ENCODE measurements around the gene LY6G6D. TPM values are rescaled to one million over a fixed set of nuclear protein-coding genes. Genes with fewer than 3 reads are reported as not detected.
A peak's percentile ranks its signal among the peaks of the same experiment; 100 is the strongest.

Gene LY6G6D
- total and polyA plus RNA-seq, 2 of the 13 experiments (the other 11 are each of a cell fraction or from before 2014, with no cell fraction given), result not detected

DNA sequence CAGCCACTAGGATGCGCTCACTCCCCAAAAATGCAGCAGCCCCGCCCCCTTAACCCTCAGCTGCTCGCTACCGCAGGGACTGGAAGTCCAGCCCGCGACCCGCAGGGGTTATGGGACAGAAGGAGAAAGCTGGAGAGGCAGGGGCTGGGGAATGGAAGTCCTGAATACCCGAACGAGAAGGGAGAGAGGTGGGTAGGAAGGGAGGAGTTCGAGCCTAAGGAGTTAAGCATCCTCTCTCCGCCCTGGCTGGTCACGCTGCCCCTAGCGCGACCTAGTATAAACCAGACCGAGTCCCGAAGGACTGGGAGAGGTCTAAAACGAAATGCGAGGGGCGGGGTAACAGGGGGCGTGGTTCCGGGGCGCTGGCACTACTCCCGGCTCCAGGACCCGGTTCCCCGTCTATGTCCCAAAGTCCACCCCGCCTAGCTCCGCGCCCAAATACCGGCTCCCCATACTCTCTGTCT, 14.4 kb downstream of the LY6G6D start (continued):
- no peak for TF ChIP-seq SP140L (CRISPR knock-in tag; IDR thresholded peaks at IDR 0.05; ENCODE audit: borderline replicate concordance)
- TF ChIP-seq ZNF264 (CRISPR knock-in tag; IDR thresholded peaks at IDR 0.05), result peak; percentile 63
- no peak for TF ChIP-seq NFE2L1 (CRISPR knock-in tag; IDR thresholded peaks at IDR 0.05; ENCODE audit: borderline replicate concordance)
- TF ChIP-seq HOXA7 (CRISPR knock-in tag; IDR thresholded peaks at IDR 0.05), result no peak
- TF ChIP-seq ATRX (CRISPR knock-in tag; IDR thresholded peaks at IDR 0.05; ENCODE audit: borderline replicate concordance), result no peak
- TF ChIP-seq, protein P1, sequence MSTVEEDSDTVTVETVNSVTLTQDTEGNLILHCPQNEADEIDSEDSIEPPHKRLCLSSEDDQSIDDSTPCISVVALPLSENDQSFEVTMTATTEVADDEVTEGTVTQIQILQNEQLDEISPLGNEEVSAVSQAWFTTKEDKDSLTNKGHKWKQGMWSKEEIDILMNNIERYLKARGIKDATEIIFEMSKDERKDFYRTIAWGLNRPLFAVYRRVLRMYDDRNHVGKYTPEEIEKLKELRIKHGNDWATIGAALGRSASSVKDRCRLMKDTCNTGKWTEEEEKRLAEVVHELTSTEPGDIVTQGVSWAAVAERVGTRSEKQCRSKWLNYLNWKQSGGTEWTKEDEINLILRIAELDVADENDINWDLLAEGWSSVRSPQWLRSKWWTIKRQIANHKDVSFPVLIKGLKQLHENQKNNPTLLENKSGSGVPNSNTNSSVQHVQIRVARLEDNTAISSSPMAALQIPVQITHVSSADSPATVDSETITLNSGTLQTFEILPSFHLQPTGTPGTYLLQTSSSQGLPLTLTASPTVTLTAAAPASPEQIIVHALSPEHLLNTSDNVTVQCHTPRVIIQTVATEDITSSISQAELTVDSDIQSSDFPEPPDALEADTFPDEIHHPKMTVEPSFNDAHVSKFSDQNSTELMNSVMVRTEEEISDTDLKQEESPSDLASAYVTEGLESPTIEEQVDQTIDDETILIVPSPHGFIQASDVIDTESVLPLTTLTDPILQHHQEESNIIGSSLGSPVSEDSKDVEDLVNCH (CRISPR knock-in tag; IDR thresholded peaks at IDR 0.05), result no peak
- 0 out of 2 replicates have a peak, but pooled peaks have one; percentile 78 for TF ChIP-seq MYNN (CRISPR knock-in tag; IDR thresholded peaks at IDR 0.05; ENCODE audit: low read depth)
- TF ChIP-seq NFYB (CRISPR knock-in tag; IDR thresholded peaks at IDR 0.05), result no peak; the same call in 1 of the 2 replicates
- no peak for TF ChIP-seq ATF7 (IDR thresholded peaks at IDR 0.05)
- no peak for TF ChIP-seq ATF7 (CRISPR knock-in tag; IDR thresholded peaks at IDR 0.05)
- TF ChIP-seq ATF7-NPFF (CRISPR knock-in tag; IDR thresholded peaks at IDR 0.05; ENCODE audit: low read depth), result no peak
- no peak for TF ChIP-seq ZNF564 (CRISPR knock-in tag; IDR thresholded peaks at IDR 0.05)
- 0 out of 4 replicates have a peak, but pooled peaks of 1 of the 2 experiments have one; percentile 4 for TF ChIP-seq EP300 (IDR thresholded peaks at IDR 0.05; ENCODE audit: low read depth in 2 of 2, low read length in 2 of 2)
- no peak for TF ChIP-seq EP300 (CRISPR knock-in tag; IDR thresholded peaks at IDR 0.05; ENCODE audit: borderline replicate concordance)
- TF ChIP-seq KLF6 (CRISPR knock-in tag; IDR thresholded peaks at IDR 0.05), result no peak
- TF ChIP-seq ZNF557 (CRISPR knock-in tag; IDR thresholded peaks at IDR 0.05), result no peak; the same call in none of the 2 replicates
- TF ChIP-seq, protein P2, sequence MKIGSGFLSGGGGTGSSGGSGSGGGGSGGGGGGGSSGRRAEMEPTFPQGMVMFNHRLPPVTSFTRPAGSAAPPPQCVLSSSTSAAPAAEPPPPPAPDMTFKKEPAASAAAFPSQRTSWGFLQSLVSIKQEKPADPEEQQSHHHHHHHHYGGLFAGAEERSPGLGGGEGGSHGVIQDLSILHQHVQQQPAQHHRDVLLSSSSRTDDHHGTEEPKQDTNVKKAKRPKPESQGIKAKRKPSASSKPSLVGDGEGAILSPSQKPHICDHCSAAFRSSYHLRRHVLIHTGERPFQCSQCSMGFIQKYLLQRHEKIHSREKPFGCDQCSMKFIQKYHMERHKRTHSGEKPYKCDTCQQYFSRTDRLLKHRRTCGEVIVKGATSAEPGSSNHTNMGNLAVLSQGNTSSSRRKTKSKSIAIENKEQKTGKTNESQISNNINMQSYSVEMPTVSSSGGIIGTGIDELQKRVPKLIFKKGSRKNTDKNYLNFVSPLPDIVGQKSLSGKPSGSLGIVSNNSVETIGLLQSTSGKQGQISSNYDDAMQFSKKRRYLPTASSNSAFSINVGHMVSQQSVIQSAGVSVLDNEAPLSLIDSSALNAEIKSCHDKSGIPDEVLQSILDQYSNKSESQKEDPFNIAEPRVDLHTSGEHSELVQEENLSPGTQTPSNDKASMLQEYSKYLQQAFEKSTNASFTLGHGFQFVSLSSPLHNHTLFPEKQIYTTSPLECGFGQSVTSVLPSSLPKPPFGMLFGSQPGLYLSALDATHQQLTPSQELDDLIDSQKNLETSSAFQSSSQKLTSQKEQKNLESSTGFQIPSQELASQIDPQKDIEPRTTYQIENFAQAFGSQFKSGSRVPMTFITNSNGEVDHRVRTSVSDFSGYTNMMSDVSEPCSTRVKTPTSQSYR (CRISPR knock-in tag; IDR thresholded peaks at IDR 0.05; ENCODE audit: borderline replicate concordance), result peak; percentile 61; the same call in 1 of the 2 replicates
- no peak; the same call in 1 of the 2 replicates for TF ChIP-seq ZSCAN9 (CRISPR knock-in tag; IDR thresholded peaks at IDR 0.05; ENCODE audit: borderline replicate concordance)
- TF ChIP-seq, protein P3, sequence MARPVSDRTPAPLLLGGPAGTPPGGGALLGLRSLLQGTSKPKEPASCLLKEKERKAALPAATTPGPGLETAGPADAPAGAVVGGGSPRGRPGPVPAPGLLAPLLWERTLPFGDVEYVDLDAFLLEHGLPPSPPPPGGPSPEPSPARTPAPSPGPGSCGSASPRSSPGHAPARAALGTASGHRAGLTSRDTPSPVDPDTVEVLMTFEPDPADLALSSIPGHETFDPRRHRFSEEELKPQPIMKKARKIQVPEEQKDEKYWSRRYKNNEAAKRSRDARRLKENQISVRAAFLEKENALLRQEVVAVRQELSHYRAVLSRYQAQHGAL (CRISPR knock-in tag; IDR thresholded peaks at IDR 0.05; ENCODE audit: not compliant biosample characterization), result peak; percentile 15
- 0 out of 2 replicates have a peak, but pooled peaks have one; percentile 25 for TF ChIP-seq AHR (CRISPR knock-in tag; IDR thresholded peaks at IDR 0.05)
- no peak for TF ChIP-seq ZFP62 (CRISPR knock-in tag; IDR thresholded peaks at IDR 0.05)
- no peak for TF ChIP-seq REXO4 (CRISPR knock-in tag; IDR thresholded peaks at IDR 0.05; ENCODE audit: borderline replicate concordance)
- no peak for TF ChIP-seq CREB1 (IDR thresholded peaks at IDR 0.05)
- TF ChIP-seq CREB1 (CRISPR knock-in tag; IDR thresholded peaks at IDR 0.05), result no peak

All from HepG2 (cell line).